Trophoblast cell (in vitro differentiated cells and primary cell): ENCODE data around the gene TCF3.

Source experiments
- DNase-seq, 2 donors: peaks; one replicate each; pipeline ENCODE4 v3.0.0-alpha.2; 2016
- H2AFZ ChIP-seq: 2 replicates; pipeline ENCODE4 v1.6.1; 2013; ENCODE audit warnings: low read length, moderate library complexity, mild to moderate bottlenecking; ENCODE audit not compliant: insufficient read depth, poor library complexity
- H2AK5ac ChIP-seq: 2 replicates; pipeline ENCODE4 v1.6.1; 2013; ENCODE audit warnings: mild to moderate bottlenecking, low read length
- H2BK120ac ChIP-seq: 2 replicates; pipeline ENCODE4 v1.6.1; 2013; ENCODE audit warnings: low read length, mild to moderate bottlenecking, moderate library complexity; ENCODE audit not compliant: insufficient read depth, poor library complexity
- H2BK12ac ChIP-seq: 2 replicates; pipeline ENCODE4 v1.6.1; 2013; ENCODE audit warnings: mild to moderate bottlenecking, low read length, moderate library complexity
- H2BK5ac ChIP-seq: 2 replicates; pipeline ENCODE4 v1.6.1; 2013; ENCODE audit warnings: low read length, low read depth, moderate library complexity, mild to moderate bottlenecking; ENCODE audit not compliant: poor library complexity
- H3K14ac ChIP-seq: 2 replicates; pipeline ENCODE4 v1.6.1; 2013; ENCODE audit warnings: mild to moderate bottlenecking, low read length
- H3K18ac ChIP-seq: 2 replicates; pipeline ENCODE4 v1.6.1; 2013; ENCODE audit warnings: mild to moderate bottlenecking, low read length
- H3K23ac ChIP-seq: 2 replicates; pipeline ENCODE4 v1.6.1; 2013; ENCODE audit warnings: low read length
- H3K27ac ChIP-seq: 2 replicates; pipeline ENCODE4 v1.5.1; 2013; ENCODE audit warnings: low read depth, mild to moderate bottlenecking, inconsistent platforms, low read length, moderate library complexity
- H3K27me3 ChIP-seq: 2 replicates; pipeline ENCODE4 v1.6.1; 2013; ENCODE audit warnings: inconsistent platforms, mild to moderate bottlenecking, low read length, moderate library complexity; ENCODE audit not compliant: insufficient read depth
- H3K36me3 ChIP-seq, 2 experiments: 1 replicate in 1 of 2; 2 replicates in 1 of 2; pipeline ENCODE4 v1.6.1; 2013; ENCODE audit warnings: low read length in 2 of 2, mild to moderate bottlenecking in 2 of 2, moderate library complexity in 1 of 2; ENCODE audit not compliant: insufficient read depth in 2 of 2, control insufficient read depth in 1 of 2
- H3K4ac ChIP-seq: 2 replicates; pipeline ENCODE4 v1.6.1; 2013; ENCODE audit warnings: low read depth, mild to moderate bottlenecking, low read length, moderate library complexity
- H3K4me1 ChIP-seq, 2 experiments: 1 replicate in 1 of 2; 2 replicates in 1 of 2; pipeline ENCODE4 v1.6.1; 2013; ENCODE audit warnings: low read length in 2 of 2, mild to moderate bottlenecking in 2 of 2, moderate library complexity in 1 of 2; ENCODE audit not compliant: insufficient read depth in 2 of 2, control insufficient read depth in 1 of 2
- H3K4me2 ChIP-seq: 2 replicates; pipeline ENCODE4 v1.6.1; 2013; ENCODE audit warnings: inconsistent platforms, mild to moderate bottlenecking, low read length, moderate library complexity
- H3K4me3 ChIP-seq: 2 replicates; pipeline ENCODE4 v1.5.1; 2013; ENCODE audit warnings: mild to moderate bottlenecking, low read depth, low read length, inconsistent platforms
- H3K79me1 ChIP-seq: one replicate; pipeline ENCODE4 v1.6.1; 2013; ENCODE audit warnings: low read length
- H3K79me2 ChIP-seq: 2 replicates; pipeline ENCODE4 v1.6.1; 2013; ENCODE audit warnings: low read length, mild to moderate bottlenecking; ENCODE audit not compliant: control insufficient read depth, insufficient read depth, poor library complexity
- H3K9ac ChIP-seq: 2 replicates; pipeline ENCODE4 v1.6.1; 2013; ENCODE audit warnings: mild to moderate bottlenecking, low read length
- H3K9me3 ChIP-seq: 2 replicates; pipeline ENCODE4 v1.6.1; 2013; ENCODE audit warnings: low read depth, mild to moderate bottlenecking, control low read depth, inconsistent platforms, low read length; ENCODE audit not compliant: insufficient read depth
- H4K12ac ChIP-seq: 2 replicates; pipeline ENCODE4 v1.6.1; 2013; ENCODE audit warnings: low read depth, mild to moderate bottlenecking, low read length, moderate library complexity
- H4K8ac ChIP-seq: 2 replicates; pipeline ENCODE4 v1.6.1; 2013; ENCODE audit warnings: low read depth, mild to moderate bottlenecking, low read length, moderate library complexity
- H4K91ac ChIP-seq: one replicate; pipeline ENCODE4 v1.6.1; 2013; ENCODE audit warnings: low read depth, mild to moderate bottlenecking, low read length, moderate library complexity
- WGBS: extraction: QIAGEN DNeasy Blood & Tissue Kit; methylation state at CpG from one replicate; pipeline ENCODE4 v1.1.7; 2013; ENCODE audit warnings: missing lambda C conversion rate; ENCODE audit not compliant: insufficient read length, insufficient coverage; ENCODE audit errors: extremely low coverage; 5-methylcytosine and 5-hydroxymethylcytosine counted together

TCF3 gene

GRCh38 chr19:1605236-1606137 lies 46.9 kb downstream of the TCF3 start, which contains the start of gene UQCR11:
Gene UQCR11, minus strand, starts transcription at chr19:1605462. Its CDS starts 53 bp downstream, at chr19:1605409.
- peak within 1 kb of the TSS; percentile 91 for H3K4me3 ChIP-seq
- H3K18ac ChIP-seq, result peak within 1 kb of the TSS; percentile 90
- H3K4ac ChIP-seq, result peak within 1 kb of the TSS; percentile 82
- DNase-seq, result peak; percentile 96 to 97
- WGBS, result no CpG with 5 or more reads among the region's 79 CpGs
- peak within 1 kb of the TSS; percentile 87 for H3K14ac ChIP-seq
- H2AK5ac ChIP-seq, result peak within 1 kb of the TSS; percentile 87
- H4K12ac ChIP-seq, result peak within 1 kb of the TSS; percentile 82
- H3K4me1 ChIP-seq, result peaks cover 11 to 12% of the 10 kb centered on the region in 2 experiments
- H4K8ac ChIP-seq, result peak within 1 kb of the TSS; percentile 74
- H3K9ac ChIP-seq, result peak within 1 kb of the TSS; percentile 90
- H3K27me3 ChIP-seq, result no peaks in the 10 kb centered on the region
- H3K79me1 ChIP-seq, result peaks cover 13% of the 10 kb centered on the region
- H3K36me3 ChIP-seq, result peaks cover 18 to 22% of the 10 kb centered on the region in 2 experiments
- peak within 1 kb of the TSS; percentile 85 for H3K4me2 ChIP-seq
- peaks cover 13% of the 10 kb centered on the region for H3K79me2 ChIP-seq
- no peak within 1 kb of the TSS for H2BK12ac ChIP-seq
- no peak within 1 kb of the TSS for H3K23ac ChIP-seq
- H2AFZ ChIP-seq, result peak within 1 kb of the TSS; percentile 64
- no peaks in the 10 kb centered on the region for H3K9me3 ChIP-seq
- H2BK5ac ChIP-seq, result peak within 1 kb of the TSS; percentile 63
- peak within 1 kb of the TSS; percentile 72 for H3K27ac ChIP-seq
- H2BK120ac ChIP-seq, result peak within 1 kb of the TSS; percentile 74
- peak within 1 kb of the TSS; percentile 88 for H4K91ac ChIP-seq

- Histone ChIP-seq H3K4me2 (no peak overlapping the region), H2BK120ac (no peak overlapping the region), H3K14ac (no peak overlapping the region), H3K9me3 (no peaks in the 10 kb centered on the region), H3K4me1 (peaks cover 8 to 9% of the 10 kb centered on the region in 2 experiments), H4K12ac (no peak overlapping the region), H2BK12ac (no peak overlapping the region), H3K4ac (no peak overlapping the region), H3K23ac (no peak overlapping the region), H3K79me1 (peaks cover 13% of the 10 kb centered on the region), H3K18ac (no peak overlapping the region), H2AK5ac (no peak overlapping the region), H2BK5ac (no peak overlapping the region), H3K9ac (no peak overlapping the region), H3K27me3 (no peaks in the 10 kb centered on the region), H4K8ac (no peak overlapping the region), H3K4me3 (no peak overlapping the region), H4K91ac (no peak overlapping the region), H3K27ac (no peak overlapping the region), H3K79me2 (peaks cover 13% of the 10 kb centered on the region), H3K36me3 (peaks cover 29 to 34% of the 10 kb centered on the region in 2 experiments), H2AFZ (no peak overlapping the region)
- no CpG with 5 or more reads among the region's 21 CpGs for WGBS
- no peak for DNase-seq
Measured at GRCh38 chr19:1602091-1602707, 50.2 kb downstream of the TCF3 start.

GRCh38 chr19:1601613-1602064 lies 50.8 kb downstream of the TCF3 start:
- Histone ChIP-seq H3K14ac (no peak overlapping the region), H3K4me1 (peaks cover 8 to 9% of the 10 kb centered on the region in 2 experiments), H4K12ac (no peak overlapping the region), H4K8ac (no peak overlapping the region), H2BK120ac (no peak overlapping the region), H3K4ac (no peak overlapping the region), H3K79me1 (peaks cover 13% of the 10 kb centered on the region), H3K9me3 (no peaks in the 10 kb centered on the region), H3K4me3 (no peak overlapping the region), H2BK5ac (no peak overlapping the region), H2BK12ac (no peak overlapping the region), H3K79me2 (peaks cover 13% of the 10 kb centered on the region), H4K91ac (no peak overlapping the region), H2AFZ (no peak overlapping the region), H3K4me2 (no peak overlapping the region), H3K27me3 (no peaks in the 10 kb centered on the region), H3K27ac (no peak overlapping the region), H3K23ac (no peak overlapping the region), H3K18ac (no peak overlapping the region), H2AK5ac (no peak overlapping the region), H3K36me3 (peaks cover 34 to 36% of the 10 kb centered on the region in 2 experiments), H3K9ac (no peak overlapping the region)
- no CpG with 5 or more reads among the region's 14 CpGs for WGBS
- DNase-seq, result peak in 1 of 2 donors; percentile 65

- Histone ChIP-seq H4K8ac (no peak overlapping the region), H3K27ac (no peak overlapping the region), H2BK5ac (no peak overlapping the region), H2BK12ac (no peak overlapping the region), H3K14ac (no peak overlapping the region), H4K12ac (no peak overlapping the region), H3K4me3 (no peak overlapping the region), H3K23ac (no peak overlapping the region), H3K79me2 (peaks cover 2% of the 10 kb centered on the region), H3K9ac (no peak overlapping the region), H3K18ac (no peak overlapping the region), H2AK5ac (no peak overlapping the region), H3K79me1 (no peaks in the 10 kb centered on the region), H2AFZ (no peak overlapping the region), H3K36me3 (peaks cover 40 to 42% of the 10 kb centered on the region in 2 experiments), H4K91ac (no peak overlapping the region), H2BK120ac (no peak overlapping the region), H3K27me3 (no peaks in the 10 kb centered on the region), H3K4me1 (peaks cover 0 to 4% of the 10 kb centered on the region in 2 experiments), H3K9me3 (no peaks in the 10 kb centered on the region), H3K4me2 (no peak overlapping the region), H3K4ac (no peak overlapping the region)
- no peak for DNase-seq
- WGBS, result no CpG with 5 or more reads among the region's 15 CpGs
Measured at GRCh38 chr19:1599460-1599846, 53.0 kb downstream of the TCF3 start.
